CD4-positive, alpha-beta T cell treated with Interleukin-17A for 4 hours (primary cell): ENCODE measurements around the gene MTX2.
A peak's percentile ranks its signal among the peaks of the same experiment; 100 is the strongest.

ENCODE experiments used
- DNase-seq: peaks from one replicate; pipeline ENCODE4 v3.0.0-alpha.2; 2020; ENCODE audit warnings: mixed read lengths

MTX2 gene

DNA sequence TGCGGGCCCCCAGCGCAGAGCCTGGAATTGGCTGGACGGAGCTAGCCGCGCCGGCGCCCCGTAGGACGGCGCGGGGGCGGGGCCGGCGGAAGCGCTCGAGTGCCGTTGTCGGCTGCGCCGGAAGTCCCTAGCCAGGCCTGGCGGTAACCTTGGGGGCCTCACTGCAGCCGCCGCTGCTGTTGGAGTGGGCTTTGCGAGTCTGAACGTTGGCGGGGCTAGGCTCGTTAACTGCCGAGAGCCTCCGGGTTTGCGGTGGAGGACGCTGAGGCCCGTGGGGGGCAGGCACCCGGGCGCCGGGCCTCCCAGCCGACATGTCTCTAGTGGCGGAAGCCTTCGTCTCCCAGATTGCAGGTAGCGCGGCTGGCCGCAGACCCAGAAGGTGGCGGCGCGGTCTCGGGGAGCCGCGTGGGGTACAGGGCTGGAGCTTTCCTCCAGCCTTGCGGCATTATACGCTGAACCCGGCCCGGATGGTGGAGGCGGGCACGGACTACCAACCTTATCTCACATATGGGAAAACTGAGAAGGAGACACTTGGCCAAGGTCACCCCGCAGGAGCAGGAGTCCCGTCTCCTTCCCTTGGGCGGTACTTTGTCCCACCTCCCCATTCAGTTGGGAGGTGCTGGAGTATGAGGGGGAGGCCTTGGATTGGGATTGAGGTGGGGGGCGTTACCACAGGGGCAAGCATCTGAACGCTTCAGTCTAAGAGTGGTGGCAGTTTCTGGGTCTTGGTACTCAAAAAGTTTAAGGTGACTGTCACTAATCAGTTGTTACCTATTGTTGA, at the start of gene MTX2:
MTX2 (plus strand) TSS at position 124 of the 781 bp plus-strand sequence; CDS start at position 312, 188 bp downstream.
- DNase-seq, result peak; percentile 74

GRCh38 chr2:176227874-176228273, 41.4 kb upstream of the MTX2 start:
- DNase-seq, result no peak

DNA sequence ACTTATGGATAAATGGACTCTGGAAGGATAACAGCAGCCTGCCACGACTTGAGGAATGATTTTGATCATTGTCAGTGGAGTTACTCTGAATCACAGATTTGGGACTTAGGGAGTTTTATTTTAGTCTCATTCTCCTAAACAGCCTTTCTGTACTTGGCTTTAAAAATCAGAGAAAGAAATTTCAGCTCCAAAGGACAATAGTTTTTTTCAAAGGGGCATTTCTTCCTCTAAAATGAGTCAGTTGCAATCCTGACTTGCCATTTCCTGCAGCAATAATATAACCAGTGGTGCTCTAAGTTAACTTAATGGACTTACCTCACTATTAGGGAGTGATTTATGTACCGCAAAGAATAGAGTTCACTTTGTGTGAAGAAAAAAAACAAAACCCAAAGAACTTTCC, 35.1 kb upstream of the MTX2 start:
- DNase-seq, result no peak

DNA sequence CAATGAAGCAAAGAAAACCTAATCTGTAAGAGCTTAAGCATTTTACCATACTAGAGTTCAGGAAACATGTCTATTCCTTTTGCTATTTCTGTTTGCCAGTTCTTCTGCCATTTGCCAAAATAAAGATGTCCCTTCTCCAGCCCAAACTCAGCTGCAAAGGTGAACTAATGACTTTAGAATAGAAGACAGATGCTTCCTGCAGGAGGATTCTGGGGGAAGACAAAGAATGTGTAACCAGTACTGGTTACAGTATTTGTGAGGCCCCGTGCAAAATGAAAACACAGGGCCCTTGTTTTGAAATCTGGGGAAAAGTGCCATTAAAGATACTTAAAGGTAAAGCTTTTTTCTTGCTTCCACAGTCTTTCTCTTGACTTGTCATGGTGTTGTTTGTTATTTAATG, 34.3 kb upstream of the MTX2 start:
- no peak for DNase-seq

DNA sequence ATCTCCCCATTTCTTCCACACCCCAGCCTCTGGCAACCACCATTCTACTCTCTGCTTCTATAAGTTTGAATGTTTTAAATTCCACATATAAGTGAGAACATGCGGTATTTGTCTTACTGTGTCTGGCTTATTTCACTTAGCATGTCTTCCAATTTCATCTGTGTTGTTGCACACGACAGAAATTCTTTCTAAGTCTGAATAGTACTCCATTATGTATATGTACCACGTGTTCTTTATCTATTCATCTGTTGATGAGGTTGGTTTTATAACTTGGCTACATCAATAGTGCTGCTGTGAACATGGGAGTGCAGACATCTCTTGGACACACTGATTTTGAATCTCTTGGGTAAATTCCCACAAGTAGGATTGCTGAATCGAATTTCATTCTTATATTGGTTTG, 31.8 kb upstream of the MTX2 start:
- DNase-seq, result no peak

- DNase-seq, result no peak
Observed at GRCh38 chr2:176239031-176239430, 30.2 kb upstream of the MTX2 start.

- DNase-seq, result no peak
Observed at GRCh38 chr2:176240301-176240700, 28.9 kb upstream of the MTX2 start.

- no peak for DNase-seq
Observed at GRCh38 chr2:176242276-176242675, 27.0 kb upstream of the MTX2 start.

DNA sequence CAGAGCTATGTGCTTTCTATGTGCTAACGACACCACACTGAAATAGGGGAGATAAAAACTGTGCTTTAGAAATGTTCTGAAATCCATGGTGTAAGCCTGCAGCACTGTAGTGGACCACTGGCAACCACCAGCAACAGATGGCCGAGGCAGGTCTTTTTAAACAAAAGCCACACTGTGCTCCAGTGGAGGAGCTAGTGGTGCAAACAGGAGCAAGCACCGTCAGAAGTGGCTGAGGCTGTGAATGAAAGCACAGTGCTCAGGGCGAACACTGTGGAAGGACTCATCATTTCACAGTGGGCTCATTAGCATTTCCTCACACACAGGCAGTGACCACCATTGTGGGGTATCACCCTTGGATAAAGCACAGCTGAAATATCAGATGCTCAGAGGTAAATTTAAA, 22.9 kb upstream of the MTX2 start:
- no peak for DNase-seq

DNA sequence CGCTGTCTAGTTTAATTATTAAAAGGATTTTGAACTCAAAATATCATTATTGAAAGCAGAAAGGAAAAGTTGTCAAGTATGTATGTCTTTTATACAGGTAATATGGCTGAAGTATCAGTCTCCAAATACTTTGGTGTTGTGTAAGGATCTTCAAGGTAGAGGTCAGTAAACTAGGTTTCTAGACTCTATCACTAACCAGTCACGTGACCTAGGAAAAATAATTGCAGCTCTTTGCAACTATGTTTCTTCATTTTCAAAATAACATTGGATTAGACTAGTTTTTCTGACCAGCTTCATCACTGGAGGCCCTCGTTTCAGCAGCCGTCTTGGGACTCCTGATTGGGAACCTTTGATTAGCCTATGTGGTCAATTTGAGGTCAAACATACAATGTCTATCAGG, 21.4 kb upstream of the MTX2 start:
- no peak for DNase-seq

DNA sequence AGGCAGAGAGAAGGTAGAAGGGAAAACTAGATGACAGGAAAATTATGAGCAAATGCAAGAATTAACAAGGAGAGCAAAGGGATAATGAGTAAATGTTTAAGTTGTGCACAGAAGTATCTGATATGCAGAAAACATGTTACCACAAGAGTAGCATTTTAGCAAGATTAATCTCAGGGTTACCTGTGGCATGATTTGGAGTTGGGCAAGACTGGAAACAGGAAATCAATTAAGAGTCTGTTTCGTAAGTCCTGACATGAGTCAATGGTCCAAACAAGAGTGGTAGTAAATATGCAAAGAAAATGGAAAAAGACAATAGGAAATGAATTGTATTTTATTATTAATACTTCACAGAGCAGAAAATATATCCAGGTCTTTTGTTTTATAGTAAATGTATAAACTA, 17.3 kb upstream of the MTX2 start:
- no peak for DNase-seq

DNA sequence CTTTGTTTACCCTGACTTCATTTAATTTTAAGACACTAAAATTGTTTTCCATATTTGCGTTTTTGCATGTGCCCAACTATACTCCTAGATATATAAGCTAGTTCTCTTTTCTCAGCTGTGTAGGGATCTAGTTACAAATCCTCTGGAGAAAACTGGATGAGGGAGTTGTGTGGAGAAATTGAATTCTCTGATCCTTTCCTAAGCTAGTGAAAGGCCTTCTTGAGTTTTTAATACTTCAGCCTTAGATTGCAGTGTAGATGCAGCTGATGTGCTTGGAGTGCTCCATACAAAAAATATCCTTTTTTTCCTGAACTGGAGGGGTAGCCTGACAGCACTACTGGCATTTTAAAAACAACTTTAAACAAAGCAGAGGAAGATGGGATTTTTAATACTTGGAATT, 8.6 kb upstream of the MTX2 start:
- no peak for DNase-seq

DNA sequence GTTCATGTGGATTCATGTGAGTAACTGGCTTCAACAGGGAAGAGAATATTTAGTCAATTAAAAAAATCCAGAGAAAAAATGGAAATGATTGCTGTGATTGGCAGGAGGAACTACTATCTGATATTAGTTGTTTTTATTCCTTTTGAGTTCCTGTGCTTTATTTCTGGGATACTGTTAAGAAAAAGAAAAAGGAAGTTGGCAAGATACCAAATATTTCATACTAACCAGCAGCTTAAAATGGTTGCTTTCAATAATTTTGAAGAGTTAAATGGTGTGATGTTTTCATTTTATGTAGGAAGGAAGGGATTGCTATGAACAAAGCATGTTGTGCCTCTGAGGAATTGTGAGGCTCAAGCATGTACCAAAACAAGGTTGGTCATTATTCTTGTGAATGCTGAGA, 8.1 kb upstream of the MTX2 start:
- no peak for DNase-seq

DNA sequence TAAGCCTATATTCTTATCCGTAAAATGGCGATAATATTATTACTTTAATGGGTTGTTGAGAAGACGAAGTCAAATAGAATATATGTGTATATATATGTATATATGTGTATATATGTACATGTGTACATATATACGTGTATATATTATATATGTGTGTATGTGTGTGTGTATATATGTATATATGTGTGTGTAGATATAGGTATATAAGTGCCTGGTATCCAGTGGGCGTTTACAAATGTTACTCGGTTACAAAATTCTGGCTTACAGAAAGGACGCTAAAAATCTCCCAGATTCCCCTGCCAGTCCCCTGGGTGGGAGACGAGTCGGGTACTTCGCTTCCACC, 295 bp upstream of the MTX2 start:
- no peak for DNase-seq

- DNase-seq, result no peak
Observed at GRCh38 chr2:176270100-176270750, 983 bp downstream of the MTX2 start.

DNA sequence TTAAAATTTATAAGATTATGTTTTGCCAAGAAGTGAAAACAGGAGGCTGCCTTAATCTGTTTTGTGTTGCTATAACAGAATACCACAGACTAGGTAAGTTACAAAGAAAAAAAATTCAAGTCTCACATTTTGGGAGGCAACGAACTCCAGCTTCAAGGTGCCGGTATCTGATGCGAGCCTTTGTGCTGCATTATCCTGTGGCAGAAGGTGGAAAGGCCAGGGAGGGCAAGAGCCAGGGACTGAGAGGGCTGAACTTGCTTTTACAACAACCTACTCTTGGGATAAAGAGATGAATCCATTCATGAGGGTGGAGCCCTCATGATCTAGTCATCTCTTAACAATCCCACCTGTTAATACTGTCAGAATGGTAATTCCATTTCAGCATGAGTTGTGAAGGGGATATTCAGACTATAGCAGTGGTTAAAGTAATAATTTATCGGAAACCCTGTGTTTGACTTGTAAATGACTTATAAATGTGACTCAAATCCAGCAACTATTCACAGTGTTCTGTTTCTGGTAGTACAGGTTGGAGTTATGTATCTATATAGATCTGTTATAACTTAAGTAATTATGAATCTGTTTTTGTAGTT, 3.7 kb downstream of the MTX2 start:
- no peak for DNase-seq

GRCh38 chr2:176278927-176279326, 9.7 kb downstream of the MTX2 start:
- DNase-seq, result no peak

- no peak for DNase-seq
Observed at GRCh38 chr2:176280156-176280555, 10.9 kb downstream of the MTX2 start.

DNA sequence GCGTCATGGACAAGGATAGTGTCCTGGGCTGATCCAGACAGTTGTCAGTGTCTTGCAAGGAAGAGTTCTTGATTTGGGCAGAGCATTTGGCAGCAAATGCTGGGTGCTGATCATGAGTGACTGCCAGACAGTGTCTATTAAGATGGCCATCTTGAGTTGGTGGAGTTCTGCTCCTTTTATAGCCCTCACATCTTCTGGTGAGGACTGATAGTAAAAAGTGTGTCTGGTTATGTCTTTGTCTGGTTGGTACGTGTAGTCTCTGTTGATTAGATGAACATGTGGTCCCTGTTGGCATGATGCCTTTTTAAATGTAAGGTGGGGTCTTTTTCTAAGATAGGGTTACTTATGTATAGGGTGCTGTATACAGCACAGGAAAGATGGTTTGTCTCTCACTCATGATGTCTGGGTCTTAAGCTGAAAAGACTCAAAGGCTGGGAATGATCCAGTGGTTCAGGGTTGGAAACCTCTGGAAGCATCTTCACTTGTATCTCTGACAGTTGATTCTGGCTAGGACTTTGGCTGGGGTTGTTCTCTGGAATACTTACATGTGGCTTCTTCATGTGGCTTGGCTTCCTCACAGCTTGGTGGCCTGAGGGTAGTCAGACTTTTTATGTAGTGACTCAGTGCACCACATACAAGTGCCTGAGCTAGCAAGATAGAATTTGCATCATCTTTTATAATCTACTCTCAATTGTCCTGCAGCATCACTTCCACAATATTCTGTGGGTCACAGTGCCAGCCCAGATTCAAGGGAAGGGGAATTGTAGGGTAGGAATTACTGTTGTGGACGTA, 11.8 kb downstream of the MTX2 start:
- no peak for DNase-seq

GRCh38 chr2:176283291-176284068, 14.2 kb downstream of the MTX2 start:
- no peak for DNase-seq

GRCh38 chr2:176284461-176285049, 15.3 kb downstream of the MTX2 start:
- no peak for DNase-seq

DNA sequence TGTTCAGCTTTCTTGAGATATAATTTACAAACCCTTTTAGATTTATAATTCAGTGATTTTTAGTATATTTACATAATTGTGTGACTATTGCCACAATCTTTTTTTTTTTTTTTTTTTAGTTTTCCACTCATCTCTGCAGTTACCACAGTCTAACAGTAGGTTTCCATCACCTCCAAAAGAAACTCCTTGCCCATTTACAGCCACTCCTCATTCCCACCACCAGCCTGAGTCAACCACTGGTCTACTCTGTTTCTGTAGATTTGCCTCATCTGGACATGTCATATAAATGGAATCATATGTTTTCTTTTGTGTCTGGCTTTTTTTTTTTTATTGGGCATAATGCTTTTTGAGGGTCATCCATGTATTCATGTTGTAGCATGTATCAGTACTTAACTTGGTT, 16.1 kb downstream of the MTX2 start:
- DNase-seq, result no peak
